OCI-LY1 (cell line): ENCODE results near the gene NPC2.

Experiments used
- H2AFZ ChIP-seq: fragments of 200-600 bp; sonication (generic), shearing (Covaris generic); 2 replicates; pipeline ENCODE4 v1.6.0; 2014; ENCODE audit warnings: antibody characterized with exemption, mild to moderate bottlenecking, low read length
- H3F3A ChIP-seq: fragments of 200-600 bp; sonication (generic), shearing (Covaris generic); 2 replicates; pipeline ENCODE4 v1.6.0; 2014; ENCODE audit warnings: mild to moderate bottlenecking, antibody characterized with exemption, low read length, moderate library complexity; ENCODE audit not compliant: insufficient read depth
- H3K27ac ChIP-seq: fragments of 200-600 bp; sonication (generic); 2 replicates; pipeline ENCODE4 v1.5.1; 2014; ENCODE audit warnings: low read length, mixed run types, mild to moderate bottlenecking, low read depth; ENCODE audit not compliant: poor library complexity, severe bottlenecking
- H3K27me3 ChIP-seq: fragments of 200-600 bp; sonication (generic); 2 replicates; pipeline ENCODE4 v1.6.0; 2014; ENCODE audit warnings: antibody characterized with exemption, mild to moderate bottlenecking, low read length, moderate library complexity; ENCODE audit not compliant: insufficient read depth
- H3K36me3 ChIP-seq: fragments of 200-600 bp; sonication (generic); 2 replicates; pipeline ENCODE4 v1.6.1; 2014; ENCODE audit warnings: mild to moderate bottlenecking, antibody characterized with exemption, low read length, moderate library complexity, mixed read lengths; ENCODE audit not compliant: insufficient read depth
- H3K4me1 ChIP-seq: fragments of 200-600 bp; sonication (generic); 2 replicates; pipeline ENCODE4 v1.5.1; 2014; ENCODE audit warnings: mild to moderate bottlenecking, low read length, moderate library complexity; ENCODE audit not compliant: insufficient read depth, severe bottlenecking
- H3K4me2 ChIP-seq: fragments of 200-600 bp; sonication (generic), shearing (Covaris generic); 2 replicates; pipeline ENCODE4 v1.6.1; 2014; ENCODE audit warnings: low read length
- H3K4me3 ChIP-seq: fragments of 200-600 bp; sonication (generic); 2 replicates; pipeline ENCODE4 v1.5.1; 2014; ENCODE audit warnings: low read length, low read depth, mild to moderate bottlenecking, mixed read lengths; ENCODE audit not compliant: poor library complexity, severe bottlenecking
- H3K79me2 ChIP-seq: fragments of 200-600 bp; shearing (Covaris generic); 2 replicates; pipeline ENCODE4 v1.6.1; 2016; ENCODE audit warnings: mixed run types, low read length, mixed read lengths; ENCODE audit not compliant: insufficient read depth
- H3K9ac ChIP-seq: fragments of 200-600 bp; sonication (generic), shearing (Covaris generic); 2 replicates; pipeline ENCODE4 v1.6.1; 2014; ENCODE audit warnings: mild to moderate bottlenecking, low read length, mixed read lengths
- H3K9me2 ChIP-seq: fragments of 200-600 bp; sonication (generic), shearing (Covaris generic); 2 replicates; pipeline ENCODE4 v1.6.1; 2014; ENCODE audit warnings: low read depth, mild to moderate bottlenecking, low read length, mixed read lengths
- H3K9me3 ChIP-seq: fragments of 200-600 bp; shearing (Covaris generic); 2 replicates; pipeline ENCODE4 v1.6.1; 2014; ENCODE audit warnings: low read length, mixed read lengths
- H4K20me1 ChIP-seq: fragments of 200-600 bp; sonication (generic), shearing (Covaris generic); 2 replicates; pipeline ENCODE4 v1.6.0; 2016; ENCODE audit warnings: mild to moderate bottlenecking, low read length; ENCODE audit not compliant: insufficient read depth
- CTCF ChIP-seq: fragments of 200-600 bp; sonication (generic), shearing (Covaris generic); IDR thresholded peaks from 2 replicates; pipeline ENCODE4 v1.5.1; 2017; ENCODE audit warnings: mild to moderate bottlenecking, antibody characterized with exemption, low read length, moderate library complexity, mixed read lengths
- EZH2 ChIP-seq: fragments of 200-600 bp; sonication (generic), shearing (Covaris generic); IDR thresholded peaks from 2 replicates; pipeline ENCODE4 v1.8.0; 2017; ENCODE audit warnings: borderline replicate concordance, mixed run types, mild to moderate bottlenecking, antibody characterized with exemption, low read length, moderate library complexity, mixed read lengths

The NPC2 gene

DNA sequence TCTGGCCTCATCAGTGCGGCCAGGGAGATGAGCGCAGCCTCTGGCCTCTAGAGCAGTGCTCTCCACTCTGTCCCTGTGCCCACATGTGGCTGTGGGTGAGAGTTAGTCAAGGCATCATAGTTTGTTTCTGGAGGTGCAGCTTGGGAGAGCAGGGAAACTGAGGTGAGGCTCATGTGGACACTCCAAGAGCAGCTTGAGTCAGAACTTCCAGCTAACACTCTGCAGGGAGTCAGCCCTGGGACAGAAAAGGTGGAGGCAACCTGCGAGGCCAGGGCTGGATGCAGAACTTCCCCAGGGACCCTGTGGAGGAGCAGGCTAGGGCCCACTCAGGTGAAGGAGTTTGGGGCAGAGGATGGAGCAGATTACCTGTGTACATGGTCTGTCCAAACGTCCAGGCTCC lies 11.3 kb upstream of the NPC2 start:
- Histone ChIP-seq H3K9me3 (no peaks in the 10 kb centered on the region), H3K27me3 (no peaks in the 10 kb centered on the region), H4K20me1 (no peaks in the 10 kb centered on the region), H3K27ac (no peak overlapping the region), H2AFZ (no peak overlapping the region), H3K36me3 (no peaks in the 10 kb centered on the region), H3K9me2 (no peaks in the 10 kb centered on the region), H3K4me2 (no peak overlapping the region), H3K4me1 (no peaks in the 10 kb centered on the region), H3F3A (no peaks in the 10 kb centered on the region), H3K9ac (no peak overlapping the region), H3K4me3 (no peak overlapping the region), H3K79me2 (no peaks in the 10 kb centered on the region)
- TF ChIP-seq EZH2, result no peak
- TF ChIP-seq CTCF, result no peak

GRCh38 chr14:74503938-74504335 lies 10.8 kb upstream of the NPC2 start:
- no peak for TF ChIP-seq EZH2
- no peak for TF ChIP-seq CTCF
- no peak overlapping the region for H3K4me3 ChIP-seq
- H3K4me2 ChIP-seq, result no peak overlapping the region
- no peaks in the 10 kb centered on the region for H3K27me3 ChIP-seq
- no peaks in the 10 kb centered on the region for H3K9me2 ChIP-seq
- H3K36me3 ChIP-seq, result no peaks in the 10 kb centered on the region
- no peak overlapping the region for H3K27ac ChIP-seq
- no peak overlapping the region for H2AFZ ChIP-seq
- no peaks in the 10 kb centered on the region for H3F3A ChIP-seq
- H3K79me2 ChIP-seq, result no peaks in the 10 kb centered on the region
- H4K20me1 ChIP-seq, result no peaks in the 10 kb centered on the region
- no peak overlapping the region for H3K9ac ChIP-seq
- no peaks in the 10 kb centered on the region for H3K9me3 ChIP-seq
- no peaks in the 10 kb centered on the region for H3K4me1 ChIP-seq

GRCh38 chr14:74503291-74503937 lies 10.3 kb upstream of the NPC2 start:
- Histone ChIP-seq H3K36me3 (no peaks in the 10 kb centered on the region), H3K79me2 (no peaks in the 10 kb centered on the region), H2AFZ (no peak overlapping the region), H3F3A (no peaks in the 10 kb centered on the region), H4K20me1 (no peaks in the 10 kb centered on the region), H3K4me1 (no peaks in the 10 kb centered on the region), H3K9me2 (no peaks in the 10 kb centered on the region), H3K27ac (no peak overlapping the region), H3K4me3 (no peak overlapping the region), H3K9me3 (no peaks in the 10 kb centered on the region), H3K9ac (no peak overlapping the region), H3K4me2 (no peak overlapping the region), H3K27me3 (no peaks in the 10 kb centered on the region)
- TF ChIP-seq EZH2 (no peak), CTCF (no peak)
